ENCODE measurements around the gene RTP5.
"Not testable (repeated sequence)": the region's sequence is repeated elsewhere in the genome, so short reads cannot be mapped to it uniquely, and the experiment has no call there.

Gene RTP5

DNA sequence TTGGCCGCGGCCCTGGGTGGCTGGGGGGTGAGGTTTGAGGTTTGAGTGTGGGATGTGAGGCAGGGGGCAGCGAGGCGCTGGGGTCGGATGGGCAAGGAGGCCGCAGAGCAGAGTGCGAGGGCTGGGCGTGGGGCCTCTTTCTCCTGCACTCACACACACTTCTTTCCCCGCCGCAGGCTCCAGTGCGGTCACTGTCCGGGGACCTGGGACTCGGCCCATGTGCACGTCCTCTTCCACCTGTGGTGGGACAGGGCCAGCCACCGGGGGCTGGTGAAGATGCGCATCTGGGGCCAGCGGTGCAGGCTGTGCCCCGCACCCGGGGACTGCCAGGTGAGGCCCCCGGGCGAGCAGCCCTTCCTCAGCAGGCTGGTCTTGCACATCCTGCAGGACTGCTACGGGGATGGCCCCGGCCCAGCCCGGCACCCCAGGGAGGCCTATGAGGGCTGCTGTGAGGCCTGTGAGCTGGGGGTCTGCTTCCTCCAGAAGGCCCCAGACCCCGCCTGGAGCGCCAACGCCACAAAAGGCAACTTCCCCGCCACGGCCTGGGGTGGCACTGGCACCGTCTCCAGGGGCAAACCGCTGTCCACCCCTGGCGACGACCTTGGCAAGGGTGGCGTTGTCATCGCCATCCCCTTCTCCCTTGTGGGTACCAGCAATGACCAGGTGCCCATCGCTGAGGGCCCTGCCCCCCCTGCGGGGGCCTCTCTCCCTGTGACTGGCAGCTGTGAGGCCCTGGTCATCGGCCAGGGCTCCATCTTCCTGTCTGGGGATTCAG lies 2.2 kb downstream of the RTP5 start:
- no peak for DNase-seq

DNA sequence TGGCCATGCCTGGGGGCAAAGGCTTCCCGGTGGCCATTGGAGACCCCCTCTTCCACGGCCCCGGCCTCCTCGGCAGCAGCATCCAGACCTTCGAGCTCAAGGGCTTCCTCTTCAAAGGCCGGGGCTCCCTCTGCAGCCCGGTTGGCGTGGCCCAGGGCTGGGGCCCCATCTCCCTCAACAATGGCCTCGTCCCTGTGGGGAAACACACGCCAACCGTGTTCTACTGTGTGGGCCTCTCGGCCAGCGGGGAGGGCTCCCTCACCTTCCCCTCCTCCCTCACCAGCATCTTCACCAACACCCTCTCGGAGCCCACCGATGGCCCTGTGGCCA lies 2.7 kb downstream of the RTP5 start:
- DNase-seq = no peak

DNA sequence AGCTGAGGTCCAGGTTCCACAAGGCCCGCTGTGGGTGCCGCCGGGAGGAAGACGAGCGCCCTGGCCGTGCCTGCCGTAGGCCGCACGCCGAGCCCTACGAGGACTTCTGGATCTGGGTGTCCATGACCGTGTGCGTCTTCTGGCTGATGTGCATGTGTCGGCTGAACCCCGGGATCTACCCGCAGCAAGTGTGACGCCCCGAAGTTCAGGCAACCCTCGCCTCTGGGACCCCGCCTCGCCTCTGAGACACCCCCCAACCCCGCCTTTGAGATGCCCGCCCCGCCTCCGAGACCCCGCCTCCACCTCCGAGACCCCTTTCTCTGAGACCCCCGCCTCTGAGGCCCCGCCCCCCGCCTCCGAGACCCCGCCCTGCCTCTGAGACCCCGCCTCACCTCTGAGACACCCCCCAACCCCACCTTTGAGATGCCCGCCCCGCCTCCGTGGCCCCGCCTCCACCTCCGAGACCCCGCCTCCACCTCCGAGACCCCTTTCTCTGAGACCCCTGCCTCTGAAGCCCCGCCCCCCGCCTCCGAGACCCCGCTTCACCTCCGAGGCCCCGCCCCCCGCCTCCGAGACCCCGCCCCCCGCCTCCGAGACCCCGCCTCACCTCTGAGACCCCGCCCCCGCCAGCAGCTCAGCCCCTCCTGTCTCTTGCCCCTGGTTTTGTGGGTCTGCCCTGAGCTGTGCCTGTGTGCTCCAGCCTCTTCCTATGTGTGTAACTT lies 3.7 kb downstream of the RTP5 start:
- DNase-seq = no peak

DNA sequence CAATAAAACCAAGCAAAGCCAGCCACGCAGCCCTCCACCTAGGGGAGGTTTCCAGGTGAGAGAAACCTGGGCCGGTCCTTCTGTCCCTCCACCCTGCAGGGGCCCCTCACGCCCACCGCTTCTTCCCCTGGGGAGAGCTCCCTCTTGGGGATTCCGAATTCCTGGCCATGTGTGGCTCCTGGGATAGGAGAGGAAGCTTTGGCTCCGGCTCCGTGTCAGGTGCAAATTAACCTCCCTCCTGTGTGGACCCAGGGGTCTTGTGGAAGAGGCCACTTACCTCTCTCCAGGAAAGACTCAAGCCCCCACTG lies 4.2 kb downstream of the RTP5 start:
- DNase-seq = no peak

DNA sequence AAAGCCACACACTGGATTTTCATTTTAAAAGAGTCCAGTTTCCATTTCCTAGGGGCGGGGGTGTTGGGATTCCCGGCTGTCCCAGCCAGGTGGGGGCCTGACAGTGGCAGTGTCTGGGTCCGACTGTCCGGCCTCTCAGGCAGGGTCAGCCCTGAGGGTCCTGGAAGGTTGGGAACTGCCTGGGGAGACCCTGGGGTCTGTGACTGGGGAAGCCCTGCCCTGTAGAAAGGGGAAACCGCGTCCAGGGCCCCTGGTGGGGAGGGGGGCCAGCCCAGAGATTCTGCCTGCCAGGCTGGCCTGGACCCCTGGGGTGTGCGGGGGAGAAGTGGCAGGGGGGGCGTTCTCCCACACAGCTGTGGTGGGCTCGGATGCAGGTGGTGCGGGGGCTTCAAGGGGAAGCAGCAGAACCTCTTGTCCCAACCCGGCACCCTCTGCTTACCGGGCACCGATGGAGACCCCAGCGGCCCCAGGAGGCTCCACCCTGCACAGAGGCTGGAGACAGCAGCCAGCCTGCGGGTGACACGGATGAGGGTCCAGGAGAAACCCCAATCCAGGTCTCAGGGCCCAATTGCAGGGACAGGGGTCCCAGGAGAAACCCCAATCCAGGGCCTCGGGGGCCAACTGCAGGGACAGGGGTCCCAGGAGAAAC lies 4.9 kb downstream of the RTP5 start:
- no peak for DNase-seq

DNA sequence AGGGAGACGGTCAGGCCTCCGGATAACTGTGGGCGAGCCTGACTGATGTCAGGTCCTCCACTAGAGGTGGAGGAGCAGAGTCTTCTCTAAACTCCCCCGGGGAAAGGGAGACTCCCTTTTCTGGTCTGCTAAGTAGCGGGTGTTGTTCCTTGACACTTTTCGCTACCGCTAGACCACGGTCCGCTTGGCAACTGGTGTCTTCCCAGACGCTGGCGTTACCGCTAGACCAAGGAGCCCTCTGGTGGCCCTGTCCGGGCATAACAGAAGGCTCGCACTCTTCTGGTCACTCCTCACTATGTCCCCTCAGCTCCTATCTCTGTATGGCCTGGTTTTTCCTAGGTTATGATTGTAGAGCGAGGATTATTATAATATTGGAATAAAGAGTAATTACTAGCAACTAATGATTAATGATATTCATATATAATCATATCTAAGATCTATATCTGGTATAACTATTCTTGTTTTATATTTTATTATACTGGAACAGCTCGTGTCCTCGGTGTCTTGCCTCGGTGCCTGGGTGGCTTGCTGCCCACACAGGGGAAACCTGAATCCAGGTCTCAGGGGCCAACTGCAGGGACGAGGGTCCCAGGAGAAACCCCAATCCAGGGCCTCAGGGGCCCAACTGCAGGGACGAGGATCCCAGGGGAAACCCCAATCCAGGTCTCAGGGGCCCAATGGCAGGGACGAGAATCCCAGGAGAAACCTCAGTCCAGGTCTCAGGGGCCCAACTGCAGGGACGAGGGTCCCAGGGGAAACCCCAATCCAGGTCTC lies 6.4 kb downstream of the RTP5 start:
- not testable (repeated sequence) for DNase-seq

DNA sequence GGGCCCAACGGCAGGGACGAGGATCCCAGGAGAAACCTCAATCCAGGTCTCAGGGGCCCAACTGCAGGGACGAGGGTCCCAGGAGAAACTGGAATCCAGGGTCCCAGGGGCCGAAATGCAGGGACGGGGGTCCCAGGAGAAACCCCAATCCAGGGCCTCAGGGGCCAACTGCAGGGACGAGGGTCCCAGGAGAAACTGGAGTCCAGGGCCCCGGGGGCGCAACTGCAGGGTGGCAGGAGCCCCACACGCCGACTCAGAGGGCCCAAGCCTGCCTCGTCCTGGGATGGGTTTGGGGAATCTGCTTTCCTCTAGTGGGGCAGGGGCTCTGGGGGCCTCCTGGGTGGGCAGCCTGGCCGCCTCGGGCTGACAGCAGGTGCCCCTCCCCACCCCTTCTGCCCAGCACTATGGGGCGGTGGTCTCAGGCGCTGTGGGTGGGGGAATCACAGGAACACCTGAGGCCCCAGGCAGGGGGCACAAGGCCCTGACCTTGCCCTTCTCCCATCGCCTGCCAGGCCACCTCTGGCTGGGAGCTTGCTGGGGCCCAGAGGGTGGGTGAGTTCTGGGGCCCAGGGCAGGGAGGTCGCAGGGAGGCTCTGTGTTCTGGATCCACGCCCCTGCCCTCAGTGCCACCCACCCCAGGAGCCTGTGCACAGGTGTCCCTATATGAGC lies 7.1 kb downstream of the RTP5 start:
- DNase-seq = no peak

DNA sequence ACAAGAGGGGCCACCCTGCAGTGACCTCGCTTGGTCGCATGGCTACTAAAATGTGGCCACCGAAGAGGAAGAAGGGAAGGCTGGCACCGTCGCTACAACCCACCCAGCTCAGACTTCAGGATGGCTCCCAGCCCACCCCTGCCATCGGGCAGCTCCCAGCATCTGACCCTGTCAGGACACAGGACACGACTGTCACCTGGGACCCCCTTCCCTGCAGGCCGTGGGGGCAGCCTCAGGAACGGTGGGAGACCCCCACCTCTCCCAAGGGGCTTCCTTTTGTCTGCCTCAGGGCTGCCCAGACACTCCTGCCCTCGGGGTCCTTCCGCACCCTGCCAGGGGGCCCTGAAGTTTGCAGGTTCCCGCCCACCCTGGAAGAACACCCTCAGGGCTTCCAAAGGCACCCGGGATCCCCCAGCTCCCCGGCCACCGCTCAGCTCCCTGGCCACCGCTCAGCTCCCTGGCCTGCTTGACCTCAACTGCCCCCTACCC lies 7.7 kb downstream of the RTP5 start:
- DNase-seq = no peak

DNA sequence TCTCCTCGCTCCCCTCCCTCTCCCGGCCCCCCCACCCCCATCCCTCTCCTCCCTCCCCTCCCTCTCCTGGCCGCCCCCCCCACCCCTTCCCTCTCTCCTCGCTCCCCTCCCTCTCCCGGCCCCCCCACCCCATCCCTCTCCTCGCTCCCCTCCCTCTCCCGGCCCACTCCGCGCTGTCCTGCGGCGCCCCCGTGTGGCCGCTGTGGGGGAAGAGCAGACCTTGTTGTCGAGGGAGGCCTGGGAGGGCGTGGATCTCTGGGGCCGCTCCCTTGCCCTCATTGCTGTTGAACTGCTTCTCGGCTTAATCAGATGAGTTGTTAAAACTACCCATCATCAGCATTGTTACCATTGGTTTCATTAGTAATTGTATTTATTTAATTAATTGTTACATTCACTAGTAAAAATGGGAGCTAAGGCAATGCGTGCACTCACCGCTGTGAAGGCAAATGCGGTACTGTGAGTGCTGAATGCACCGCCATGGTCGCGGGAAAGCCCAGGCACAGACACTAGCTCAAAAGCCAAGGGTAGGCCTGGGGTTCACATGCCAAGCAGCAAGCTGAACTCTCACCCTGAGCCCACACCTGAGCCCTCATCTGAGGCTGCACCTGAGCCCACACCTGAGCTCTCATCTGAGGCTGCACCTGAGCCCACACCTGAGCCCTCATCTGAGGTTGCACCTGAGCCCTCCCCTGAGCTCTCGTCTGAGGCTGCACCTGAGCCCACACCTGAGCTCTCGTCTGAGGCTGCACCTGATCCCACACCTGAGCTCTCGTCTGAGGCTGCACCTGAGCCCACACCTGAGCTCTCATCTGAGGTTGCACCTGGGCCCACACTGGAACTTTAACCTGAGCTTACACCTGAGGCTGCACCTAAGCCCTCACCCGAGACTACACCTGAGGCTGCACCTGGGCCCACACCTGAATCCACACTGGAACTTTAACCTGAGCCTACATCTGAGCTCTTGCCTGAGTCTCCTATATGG lies 8.8 kb downstream of the RTP5 start:
- DNase-seq = peak; percentile 56 to 71 (median 60)

DNA sequence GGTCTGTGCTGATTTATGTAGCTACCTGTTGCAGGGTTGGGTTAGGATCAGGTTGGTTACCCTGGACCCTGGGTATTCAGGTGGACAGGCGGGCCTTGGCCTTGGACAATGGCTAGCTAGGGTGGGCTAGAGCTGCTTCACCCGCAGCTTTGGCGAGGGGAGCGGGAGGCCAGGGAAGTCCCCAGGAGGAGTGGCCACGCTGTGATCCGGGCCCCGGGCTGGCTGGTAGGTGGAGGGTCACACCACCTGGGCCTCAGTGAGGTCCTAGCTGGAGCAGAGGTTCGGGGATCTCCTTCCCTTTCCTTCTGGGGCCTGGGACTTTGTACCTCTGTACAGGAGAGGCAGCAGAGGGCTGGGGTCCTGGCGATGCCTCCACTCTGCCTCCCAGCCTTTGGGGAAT lies 9.8 kb downstream of the RTP5 start:
- no peak for DNase-seq

DNA sequence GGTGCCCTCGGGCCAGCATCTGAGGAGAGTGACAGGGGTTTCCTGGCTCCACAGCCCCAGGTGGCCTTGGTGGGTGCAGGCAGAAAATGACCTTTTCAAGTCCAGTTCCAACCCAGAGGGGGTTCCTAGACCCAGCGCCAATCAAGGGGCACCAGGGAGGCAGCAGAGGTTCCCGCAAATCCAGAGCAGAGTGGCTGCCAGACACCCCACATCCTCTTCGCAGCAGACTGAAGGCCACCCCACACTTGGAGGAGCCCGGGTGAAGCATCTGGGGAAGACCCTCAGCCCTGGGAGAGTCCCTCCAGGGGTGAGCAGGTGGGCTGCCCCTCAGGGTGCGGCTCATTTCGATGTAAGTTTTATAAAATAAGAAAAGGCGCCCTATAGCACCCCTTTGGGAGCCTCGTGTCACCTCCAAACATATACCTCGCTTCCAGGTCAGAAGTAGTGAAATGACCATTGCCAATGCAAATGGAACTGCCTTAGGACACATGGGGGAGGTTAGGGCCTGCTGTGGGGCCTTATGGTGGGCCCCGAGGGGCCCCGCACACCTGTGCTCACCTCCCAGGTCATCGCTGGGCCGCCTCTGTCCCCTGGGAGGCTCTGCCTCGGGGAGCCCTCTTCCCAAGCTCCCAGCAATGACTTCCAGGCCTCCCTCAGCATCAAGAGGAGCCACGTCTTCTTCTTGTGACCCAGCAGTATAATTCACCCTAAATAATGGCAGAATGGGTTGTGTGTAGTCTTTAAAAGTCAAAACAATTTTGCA lies 11.0 kb downstream of the RTP5 start:
- DNase-seq = no peak

DNA sequence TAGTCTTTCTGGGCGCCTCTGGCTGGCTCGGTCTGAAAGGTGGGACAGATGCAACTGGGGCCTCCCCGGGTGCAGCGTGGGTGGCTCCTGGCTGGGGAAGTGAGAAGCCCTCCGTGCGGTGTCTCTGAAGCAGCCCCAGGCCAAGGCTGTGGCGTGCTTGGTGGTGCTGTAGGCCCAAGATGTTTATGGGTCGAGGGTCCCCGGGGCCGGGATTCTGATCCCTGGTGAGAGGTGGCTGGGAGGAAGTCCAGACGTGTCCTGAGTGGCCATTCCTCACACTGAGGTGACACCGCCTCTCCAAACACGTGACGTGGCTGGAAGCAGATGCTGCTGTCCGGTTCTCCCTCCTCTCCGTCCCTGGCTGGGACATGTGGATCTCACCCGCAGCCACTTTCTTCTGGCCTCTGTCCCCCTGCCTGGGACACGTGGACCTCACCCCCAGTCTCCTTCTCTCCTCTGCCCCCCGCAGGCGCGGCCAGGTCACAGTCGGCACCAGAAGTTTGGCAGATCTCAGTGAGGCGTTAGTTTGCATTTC lies 12.6 kb downstream of the RTP5 start:
- peak in 3 of 4 experiments; percentile 53 to 64 (median 61) for DNase-seq

DNA sequence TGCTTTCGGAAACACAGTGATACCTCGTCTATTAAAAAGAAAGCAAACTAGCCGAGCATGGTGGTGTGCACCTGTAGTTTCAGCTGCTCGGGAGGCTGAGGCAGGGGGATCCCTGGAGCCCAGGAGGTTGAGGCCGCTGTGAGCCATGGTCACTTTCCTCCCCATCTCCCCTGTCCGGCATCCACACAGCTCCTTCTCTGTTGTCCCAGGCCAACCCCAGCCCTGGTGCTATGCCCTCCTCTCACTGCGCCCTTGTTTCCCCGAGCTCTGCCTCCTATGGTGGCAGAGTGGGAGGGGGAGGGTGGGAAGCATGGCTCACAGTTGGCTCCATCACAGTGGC lies 15.4 kb downstream of the RTP5 start:
- DNase-seq = no peak

DNA sequence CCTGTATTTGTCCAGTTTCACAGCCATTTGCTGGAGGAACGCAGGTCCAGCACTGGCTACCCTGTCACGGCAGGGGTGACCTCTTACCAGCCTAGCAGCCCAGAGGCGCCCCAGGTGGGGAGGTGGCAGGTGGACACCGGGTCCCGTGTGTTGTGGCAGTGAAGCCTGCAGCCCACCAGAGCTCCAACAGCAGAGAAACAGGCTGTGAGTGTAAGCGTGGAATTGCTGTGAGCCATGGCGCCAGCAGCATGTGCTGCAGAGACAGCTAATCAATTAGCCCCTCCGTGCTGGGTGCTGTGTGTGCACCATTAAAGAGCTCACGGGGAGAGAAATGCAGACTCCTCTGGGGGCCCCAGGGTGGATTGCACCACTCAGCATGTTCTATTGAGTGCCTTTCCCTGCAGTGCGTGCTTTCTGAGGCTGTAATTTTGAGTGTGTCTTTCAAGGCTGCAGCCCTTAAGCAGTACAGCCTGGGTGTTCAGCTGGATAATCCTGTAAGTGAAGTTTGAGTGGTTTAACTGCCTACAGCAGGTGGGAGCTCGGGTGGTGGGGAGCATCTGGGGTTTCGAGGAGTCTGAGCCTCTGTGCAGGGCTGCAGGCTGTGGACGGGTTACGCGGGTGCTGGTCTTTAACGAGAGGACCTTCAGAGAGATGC lies 15.9 kb downstream of the RTP5 start:
- DNase-seq = no peak

DNA sequence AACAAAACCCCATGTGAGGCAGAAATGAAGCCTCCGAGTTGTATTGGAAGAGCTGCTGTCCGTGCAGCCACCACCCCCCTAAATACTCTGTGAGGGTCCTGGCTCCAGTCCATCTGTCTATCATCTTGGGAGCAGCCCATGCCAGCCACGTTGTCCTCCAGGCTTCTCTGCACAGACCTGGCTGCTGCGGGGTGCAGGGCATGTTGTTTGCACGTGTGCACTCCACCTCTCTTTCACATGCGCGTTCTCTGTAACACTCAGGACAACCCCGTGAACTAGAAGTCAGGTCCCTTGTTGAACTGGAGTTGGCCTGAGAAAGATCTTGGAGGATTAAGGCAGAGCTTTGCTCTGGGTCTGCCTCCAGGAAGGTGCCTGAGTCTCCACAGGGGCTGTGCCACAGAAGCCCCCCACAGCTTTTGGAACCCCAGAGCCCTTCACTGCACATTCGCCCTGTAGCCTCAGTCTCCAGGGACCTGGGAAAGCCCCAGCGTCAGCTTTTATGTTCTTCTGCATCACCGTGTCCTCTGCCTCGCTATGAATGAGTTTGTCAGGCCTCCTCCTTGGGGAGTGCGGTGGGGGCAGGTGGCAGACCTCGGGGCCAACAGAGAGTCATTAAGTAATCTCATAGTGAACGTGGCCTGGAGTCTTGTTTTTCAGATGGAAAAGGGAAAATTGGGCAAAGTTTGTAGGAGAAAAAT lies 16.6 kb downstream of the RTP5 start:
- DNase-seq = no peak

DNA sequence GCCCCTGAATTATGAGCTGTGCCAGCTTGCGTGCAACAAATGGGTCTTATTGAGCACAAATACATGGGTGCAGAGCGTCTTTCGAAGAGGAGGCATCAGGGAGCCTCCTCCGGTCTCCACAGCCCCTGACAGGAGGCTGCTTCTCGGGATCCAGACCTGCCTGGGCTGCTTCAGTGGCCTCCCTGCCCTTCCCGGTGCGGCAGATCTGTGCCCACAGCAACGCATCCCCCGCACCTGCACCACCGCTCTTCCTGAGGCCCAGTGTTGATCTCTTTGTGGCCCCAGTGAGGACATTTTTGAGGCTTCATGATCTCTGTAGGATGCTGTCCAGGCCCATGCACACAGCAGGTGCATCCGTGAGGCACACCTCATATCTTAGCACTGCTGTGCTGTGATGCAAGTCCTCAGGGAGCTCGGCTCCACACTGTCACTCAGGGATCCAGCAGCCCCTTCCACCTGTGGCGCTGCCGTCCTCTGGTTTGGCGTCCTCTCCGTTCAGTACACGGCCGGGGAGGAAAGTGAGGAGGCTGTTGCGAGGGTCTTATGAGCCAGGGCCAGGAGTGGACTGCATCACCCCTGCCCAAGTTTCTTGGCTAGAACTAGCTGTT lies 17.4 kb downstream of the RTP5 start:
- DNase-seq = no peak

DNA sequence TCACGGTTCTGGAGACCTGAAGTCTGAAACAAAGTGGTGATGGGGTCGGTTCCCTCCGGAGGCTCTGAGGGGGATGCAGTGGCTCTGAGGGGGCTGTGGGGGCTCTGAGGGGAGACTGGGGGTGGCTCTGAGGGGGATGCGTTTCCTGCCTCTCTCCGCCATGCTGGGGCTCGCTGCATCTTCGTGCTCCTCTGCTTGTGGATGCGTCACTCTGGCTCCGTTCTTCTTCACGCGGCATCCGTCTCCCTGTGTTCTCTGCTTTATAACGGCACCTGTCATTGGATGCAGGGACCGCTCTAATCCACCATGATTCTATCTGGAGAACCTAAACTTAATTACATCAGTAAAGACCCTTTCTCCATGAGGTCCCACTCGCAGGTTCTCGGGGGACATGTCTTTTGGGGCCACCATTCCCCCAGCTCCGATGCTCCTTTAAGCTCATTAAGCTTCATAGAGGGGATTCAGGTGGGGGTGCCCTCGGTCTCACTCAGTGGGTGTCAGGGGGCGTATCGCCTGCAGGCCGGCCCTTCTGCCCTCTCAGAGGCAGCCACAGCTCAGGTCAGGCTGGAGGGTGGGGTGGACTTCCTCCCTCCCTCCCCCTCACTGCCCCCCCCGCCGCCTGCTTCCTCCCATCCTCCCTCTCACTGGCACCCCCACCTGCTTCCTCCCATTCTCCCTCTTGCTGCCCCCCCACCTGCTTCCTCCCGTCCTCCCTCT lies 18.4 kb downstream of the RTP5 start:
- no peak for DNase-seq

DNA sequence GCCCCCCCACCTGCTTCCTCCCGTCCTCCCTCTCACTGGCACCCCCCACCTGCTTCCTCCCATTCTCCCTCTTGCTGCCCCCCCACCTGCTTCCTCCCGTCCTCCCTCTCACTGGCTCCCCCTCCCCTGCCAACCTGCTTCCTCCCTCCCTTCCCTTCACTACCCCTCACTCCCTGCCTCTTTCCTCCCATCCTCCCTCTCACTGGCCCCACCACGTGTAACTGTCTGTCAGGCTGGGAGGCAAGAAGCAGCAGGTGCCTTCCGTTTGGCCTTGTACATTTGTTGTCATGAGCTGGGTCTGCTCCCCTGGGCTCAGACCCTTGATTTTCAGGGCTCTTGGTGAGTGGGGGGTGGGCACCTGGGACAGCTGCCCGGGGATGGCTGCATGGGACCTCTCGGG lies 19.1 kb downstream of the RTP5 start:
- DNase-seq = no peak
